Tongue (tissue), 2 donors: Measurements from ENCODE around the gene SORL1. TPM values are rescaled to one million over a fixed set of nuclear protein-coding genes. Genes with fewer than 3 reads are reported as not detected.
A peak's percentile ranks its signal among the peaks of the same experiment; 100 is the strongest.

Experiments
- DNase-seq: peaks from one replicate; pipeline ENCODE4 v3.0.0-alpha.2; 2015
- total RNA-seq: library from RNA; depleted of rRNA; stranded (reverse); fragments of >200 nt; gene quantifications from one replicate; pipeline ENCODE4 v1.2.3, GENCODE V29; 2014

SORL1 gene
- total RNA-seq, 1 donor from 2014 or later: 20.8 TPM

DNA sequence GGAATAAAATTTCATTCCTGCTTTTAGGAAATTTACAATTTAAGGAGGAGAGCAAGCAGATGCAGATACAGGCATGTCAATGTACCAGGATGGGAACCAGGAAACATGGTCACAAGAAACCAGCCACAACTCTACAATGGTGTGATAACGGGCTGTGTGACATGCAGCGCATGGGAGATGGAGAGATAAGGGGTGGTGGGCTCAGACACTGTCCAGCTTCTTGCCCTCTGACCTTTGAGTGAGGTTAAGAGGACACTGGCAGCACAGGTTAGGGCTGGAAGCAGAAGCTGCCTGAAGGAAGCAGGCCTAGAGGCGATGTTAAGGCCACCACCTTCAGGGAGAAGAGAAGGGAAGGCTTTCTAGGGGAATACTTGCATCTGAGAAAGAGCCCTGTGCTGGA is 3.0 kb downstream of the SORL1 start:
- no peak for DNase-seq

DNA sequence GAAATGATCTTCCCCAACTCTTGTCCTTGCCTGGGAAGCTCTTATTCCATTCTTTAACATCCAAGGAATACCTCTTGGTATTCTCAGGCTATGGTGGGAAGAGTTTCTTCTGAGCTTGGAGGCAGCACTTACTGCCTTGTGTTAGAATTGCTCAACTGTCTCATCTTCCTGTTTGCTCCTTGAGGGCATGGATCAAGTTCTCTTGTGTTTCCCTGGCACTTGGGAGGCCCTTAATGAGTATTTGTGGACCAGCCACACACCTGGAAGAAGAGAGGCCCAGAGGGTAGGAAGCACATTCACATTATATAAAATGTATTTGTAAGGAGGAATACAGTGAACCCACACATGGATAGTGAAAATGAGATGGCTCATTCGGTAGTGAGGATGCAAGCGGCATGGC is 4.0 kb downstream of the SORL1 start:
- no peak for DNase-seq

GRCh38 chr11:121456816-121457431 is 4.8 kb downstream of the SORL1 start:
- no peak for DNase-seq

DNA sequence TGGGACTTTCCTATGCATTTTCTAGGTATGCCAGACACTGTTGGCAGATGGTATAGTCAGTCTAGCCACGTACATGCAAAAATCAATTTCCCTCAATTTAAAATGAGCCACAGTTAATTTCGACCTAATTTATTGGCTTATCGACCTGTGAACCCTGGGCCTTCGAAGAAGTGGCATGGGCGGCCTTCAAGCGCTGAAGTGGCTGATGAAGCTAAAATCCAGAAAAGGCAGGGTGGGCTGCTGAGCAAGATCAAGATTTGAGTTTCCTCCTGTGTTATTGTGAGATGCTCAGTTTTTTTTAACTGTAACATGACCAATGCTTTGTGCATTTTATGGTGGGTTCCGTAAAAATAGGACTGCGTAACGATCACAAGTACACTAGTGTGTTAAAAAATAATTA is 6.4 kb downstream of the SORL1 start:
- DNase-seq: no peak

DNA sequence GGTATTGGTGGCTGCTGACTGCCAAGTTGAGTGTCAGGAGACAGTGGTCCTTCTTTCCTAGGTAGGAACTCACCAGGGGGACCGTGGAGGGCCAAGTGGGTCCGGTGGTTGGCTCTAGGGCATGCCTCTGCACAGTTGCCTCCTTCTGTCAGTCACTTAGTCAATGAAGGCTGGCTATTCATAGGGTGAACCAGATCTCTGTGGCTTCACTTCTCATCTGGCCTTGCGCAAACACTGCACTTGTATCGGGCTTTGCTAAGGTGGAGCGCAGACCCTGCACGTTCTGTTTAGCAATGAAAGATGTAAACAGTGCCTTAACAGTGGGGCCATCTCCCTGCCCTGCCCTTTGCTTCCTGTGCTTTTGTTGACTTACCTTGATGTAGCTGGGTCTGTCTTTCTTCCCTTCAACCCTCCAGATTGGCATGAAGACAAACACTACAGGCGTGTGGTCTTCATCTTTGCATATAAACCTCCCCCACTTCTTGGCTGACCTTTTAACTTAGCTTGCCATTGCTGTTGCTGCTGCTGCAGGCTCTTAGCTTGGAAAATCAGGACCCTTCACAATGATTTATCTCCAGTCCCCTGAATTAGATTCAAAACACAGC is 7.4 kb downstream of the SORL1 start:
- DNase-seq: no peak

DNA sequence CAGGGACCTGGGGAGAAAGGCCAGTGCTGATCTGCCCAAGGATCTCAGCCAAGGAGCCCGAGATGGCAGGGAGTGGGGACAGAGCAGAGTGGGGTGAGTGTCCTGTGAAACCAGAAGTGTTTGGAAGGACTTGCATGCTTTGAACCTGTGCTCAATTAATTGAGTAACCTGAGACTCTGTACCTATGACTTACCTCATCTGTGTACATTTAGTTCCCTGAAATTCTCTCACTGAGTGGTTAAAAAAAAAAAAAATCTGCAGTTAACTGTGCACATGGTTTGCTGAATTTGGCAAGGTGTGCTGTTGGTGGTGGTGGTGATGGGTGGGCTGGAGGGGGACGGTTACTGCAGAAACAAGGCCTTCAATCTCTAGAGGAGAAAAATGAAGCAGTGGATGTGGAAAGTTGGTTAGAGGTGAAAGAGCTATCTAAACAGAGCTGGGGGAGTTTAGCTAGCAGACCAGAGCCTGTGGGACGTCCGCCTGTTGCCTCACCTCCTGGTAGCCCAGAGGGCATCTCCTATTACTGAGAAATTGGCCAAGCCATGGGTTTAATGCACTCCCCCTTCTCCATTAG is 8.9 kb downstream of the SORL1 start:
- no peak for DNase-seq

GRCh38 chr11:121461843-121462242 is 9.7 kb downstream of the SORL1 start:
- DNase-seq: no peak

GRCh38 chr11:121463689-121464335 is 11.7 kb downstream of the SORL1 start:
- DNase-seq: no peak

GRCh38 chr11:121464352-121464946 is 12.3 kb downstream of the SORL1 start:
- no peak for DNase-seq

- DNase-seq: no peak
These were observed 13.6 kb downstream of the SORL1 start for GRCh38 chr11:121465709-121466062.

- peak; percentile 67 for DNase-seq
These were observed 14.1 kb downstream of the SORL1 start for GRCh38 chr11:121466063-121466794.

GRCh38 chr11:121467471-121467870 is 15.4 kb downstream of the SORL1 start:
- DNase-seq: peak; percentile 14

DNA sequence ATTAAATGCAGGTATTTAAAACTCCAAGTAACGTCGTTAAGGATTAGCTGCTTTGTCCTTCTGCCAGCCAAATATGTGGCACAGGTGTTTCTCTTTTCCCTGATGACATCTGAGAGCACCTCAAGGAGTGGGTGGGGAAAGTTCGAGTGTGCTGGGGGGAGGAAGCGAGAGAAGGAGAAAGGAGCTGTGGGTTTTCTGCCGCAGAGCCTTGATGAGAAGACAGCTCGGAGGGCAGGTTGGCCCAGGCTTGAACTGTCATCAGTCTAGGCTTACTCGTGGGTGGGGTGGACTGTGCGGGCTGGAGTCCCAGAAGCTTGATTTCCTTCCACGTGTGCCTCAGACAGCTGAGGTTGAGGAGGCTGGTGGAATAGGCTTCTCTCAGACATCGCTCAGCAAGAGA is 15.9 kb downstream of the SORL1 start:
- DNase-seq: peak; percentile 52

DNA sequence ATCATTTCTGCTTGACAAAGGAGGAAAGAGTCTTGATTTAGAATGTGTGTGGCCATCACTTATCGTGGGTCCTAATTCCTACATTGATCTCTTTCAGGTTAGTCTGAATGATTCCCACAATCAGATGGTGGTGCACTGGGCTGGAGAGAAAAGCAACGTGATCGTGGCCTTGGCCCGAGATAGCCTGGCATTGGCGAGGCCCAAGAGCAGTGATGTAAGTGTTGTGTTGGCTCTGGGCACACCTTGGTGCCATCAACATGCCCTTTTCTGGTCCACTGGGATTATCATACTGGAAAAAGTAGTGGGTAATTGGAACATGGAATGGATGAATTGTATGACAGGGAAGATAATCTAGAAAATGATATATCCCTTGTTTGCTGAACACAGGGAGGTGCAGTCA is 17.8 kb downstream of the SORL1 start:
- DNase-seq: no peak

DNA sequence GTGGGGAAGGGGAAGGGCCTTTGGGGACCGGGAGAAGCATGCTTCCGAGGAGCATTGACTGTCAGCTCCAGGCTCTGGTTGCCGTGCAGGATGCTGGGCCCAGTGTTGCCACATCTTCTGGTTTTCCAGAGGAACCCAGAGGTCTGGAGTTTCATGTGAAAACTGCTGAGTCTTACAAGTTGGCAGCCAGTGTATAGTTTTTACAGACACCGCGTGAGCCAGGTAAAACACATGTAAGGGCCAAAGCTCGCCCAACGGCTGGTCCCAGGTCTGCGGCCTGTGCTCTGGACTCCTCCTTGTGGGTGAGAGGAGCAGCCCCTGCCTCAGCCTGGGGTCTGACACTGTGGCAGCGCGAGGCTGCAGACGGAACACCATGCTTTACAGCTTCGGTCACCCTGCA is 19.1 kb downstream of the SORL1 start:
- no peak for DNase-seq

DNA sequence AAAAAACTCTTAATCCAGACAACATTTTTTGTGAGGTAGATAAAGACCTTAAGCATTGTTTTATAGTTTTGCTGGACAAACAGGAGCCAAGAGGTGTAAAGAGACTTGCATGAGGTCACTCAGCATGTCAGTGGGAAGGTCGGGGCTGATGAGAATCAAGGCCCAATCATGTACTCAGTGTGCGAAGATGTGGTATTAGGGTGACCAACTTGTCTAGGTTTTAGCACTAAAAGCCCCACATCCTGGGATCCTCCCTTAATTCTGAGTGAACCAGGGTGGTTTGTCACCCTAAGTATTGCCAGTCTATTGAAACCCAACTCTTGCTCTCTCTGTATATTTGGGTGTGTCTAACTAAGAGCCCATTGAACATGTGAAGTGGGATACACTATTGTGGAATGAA is 20.2 kb downstream of the SORL1 start:
- no peak for DNase-seq

DNA sequence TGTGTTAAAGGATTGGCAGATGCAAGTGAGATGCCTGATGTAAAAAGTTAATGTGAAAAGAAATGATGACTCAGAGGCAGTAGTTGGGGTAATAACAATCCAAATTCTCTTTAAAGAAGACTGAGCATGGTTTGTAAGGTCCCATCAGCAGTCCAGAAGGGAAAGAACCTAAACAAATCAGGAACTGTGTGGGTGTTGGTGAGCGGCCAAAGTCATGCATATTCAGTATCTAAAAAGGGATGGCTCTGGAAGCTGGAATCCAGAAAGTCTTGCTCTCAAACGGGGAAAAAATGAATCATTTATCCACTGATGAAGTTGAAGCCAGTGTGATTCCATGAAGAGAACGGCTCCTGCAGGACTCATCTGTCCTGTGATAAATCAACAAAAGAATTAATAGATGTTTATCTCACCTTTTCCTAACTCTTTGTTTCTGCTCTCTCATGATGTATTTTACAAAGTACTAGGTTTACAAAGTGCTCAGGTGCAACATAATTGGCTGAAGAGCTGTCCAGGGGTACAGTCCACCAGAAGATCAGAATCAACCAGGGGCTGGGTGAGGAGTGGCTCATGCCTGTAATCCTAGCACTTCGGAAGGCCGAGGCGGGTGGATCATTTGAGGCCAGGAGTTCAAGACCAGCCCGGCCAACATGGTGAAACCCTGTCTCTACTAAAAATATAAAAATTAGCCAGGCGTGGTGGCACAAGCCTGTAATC is 21.1 kb downstream of the SORL1 start:
- no peak for DNase-seq

GRCh38 chr11:121474680-121475079 is 22.6 kb downstream of the SORL1 start:
- no peak for DNase-seq

DNA sequence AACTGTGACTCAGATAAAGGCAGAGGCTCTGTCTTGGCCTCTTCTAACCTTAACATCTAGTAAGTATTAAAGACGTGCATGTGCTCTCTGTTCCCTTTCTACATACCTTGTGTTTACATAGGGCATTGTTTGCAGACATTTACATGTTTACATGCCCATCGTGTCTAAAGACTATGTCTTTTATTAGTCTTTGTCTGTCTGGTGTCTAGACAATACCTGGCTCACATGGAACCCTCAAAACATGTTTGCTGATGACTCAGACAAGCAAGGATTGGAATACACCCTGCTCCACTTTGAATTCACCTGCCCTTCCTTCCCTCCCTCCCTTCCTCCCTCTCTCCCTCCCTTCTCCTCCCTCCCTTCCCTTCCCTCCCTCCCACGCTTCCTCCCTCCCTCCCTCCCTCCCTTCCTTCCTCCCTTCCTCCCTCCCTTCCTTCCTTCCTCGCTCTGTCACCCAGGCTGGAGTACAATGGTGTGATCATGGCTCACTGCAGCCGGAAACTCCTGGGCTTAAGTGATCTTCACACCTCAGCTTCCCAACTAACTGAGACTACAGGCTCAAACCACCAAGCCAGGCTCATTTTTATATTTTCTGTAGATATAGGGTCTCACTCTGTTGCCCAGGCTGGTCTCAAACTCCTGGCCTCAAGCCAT is 24.4 kb downstream of the SORL1 start:
- peak; percentile 24 for DNase-seq

DNA sequence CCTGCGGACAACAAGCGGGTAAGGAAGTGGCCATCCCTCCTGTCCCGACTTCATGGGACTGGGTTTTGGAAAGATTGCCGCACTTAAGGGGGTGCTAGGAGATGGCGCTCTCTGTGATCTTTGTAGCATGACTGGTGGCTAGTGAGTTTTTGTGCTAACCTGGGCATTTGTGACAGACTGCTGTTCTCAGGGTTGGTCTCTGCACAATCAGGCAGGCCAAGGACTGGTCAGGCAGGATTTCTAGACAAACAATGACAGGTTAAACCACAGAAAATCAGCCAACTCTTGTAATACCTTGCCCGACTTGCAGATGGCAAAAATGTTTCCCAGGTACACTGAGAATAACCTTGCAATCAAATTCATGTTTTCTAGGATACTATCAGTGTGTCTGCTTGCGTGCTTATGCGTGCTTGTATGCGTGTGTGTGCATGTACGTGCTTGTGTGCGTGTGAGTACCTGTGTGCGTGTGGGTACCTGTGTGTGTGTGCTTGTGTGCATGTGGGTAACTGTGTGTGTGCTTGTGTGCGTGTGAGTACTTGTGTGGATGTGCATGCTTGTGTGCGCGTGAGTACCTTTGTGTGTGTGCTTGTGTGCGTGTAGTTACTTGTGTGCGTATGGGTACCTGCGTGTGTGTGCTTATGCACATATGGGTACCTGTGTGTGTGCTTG is 26.2 kb downstream of the SORL1 start:
- no peak for DNase-seq
